ENCODE data around the gene RTN4IP1. TPM values are rescaled to one million over a fixed set of nuclear protein-coding genes. Genes with fewer than 3 reads are reported as not detected.

The RTN4IP1 gene
- total RNA-seq, 1 donor from 2014 or later, result 0.43 TPM

- no peak for DNase-seq (ENCODE audit: low spot score in 2 of 2)
- peaks cover 0 to 6% of the 10 kb centered on the region in 2 donors for H3K36me3 ChIP-seq
Measured at GRCh38 chr6:106637051-106637716, 7.9 kb upstream of the RTN4IP1 start.

GRCh38 chr6:106634565-106634964 lies 5.3 kb upstream of the RTN4IP1 start:
- no peaks in the 10 kb centered on the region for H3K27me3 ChIP-seq
- peaks cover 0 to 5% of the 10 kb centered on the region in 2 donors for H3K4me1 ChIP-seq
- no peaks in the 10 kb centered on the region for H3K36me3 ChIP-seq
- H3K9me3 ChIP-seq, result no peaks in the 10 kb centered on the region
- intact Hi-C loops (cut with DNase I), result no loop called here
- no peak for DNase-seq (ENCODE audit: low spot score in 2 of 2)
- H3K4me3 ChIP-seq, result no peak overlapping the region
- TF ChIP-seq, protein P1, sequence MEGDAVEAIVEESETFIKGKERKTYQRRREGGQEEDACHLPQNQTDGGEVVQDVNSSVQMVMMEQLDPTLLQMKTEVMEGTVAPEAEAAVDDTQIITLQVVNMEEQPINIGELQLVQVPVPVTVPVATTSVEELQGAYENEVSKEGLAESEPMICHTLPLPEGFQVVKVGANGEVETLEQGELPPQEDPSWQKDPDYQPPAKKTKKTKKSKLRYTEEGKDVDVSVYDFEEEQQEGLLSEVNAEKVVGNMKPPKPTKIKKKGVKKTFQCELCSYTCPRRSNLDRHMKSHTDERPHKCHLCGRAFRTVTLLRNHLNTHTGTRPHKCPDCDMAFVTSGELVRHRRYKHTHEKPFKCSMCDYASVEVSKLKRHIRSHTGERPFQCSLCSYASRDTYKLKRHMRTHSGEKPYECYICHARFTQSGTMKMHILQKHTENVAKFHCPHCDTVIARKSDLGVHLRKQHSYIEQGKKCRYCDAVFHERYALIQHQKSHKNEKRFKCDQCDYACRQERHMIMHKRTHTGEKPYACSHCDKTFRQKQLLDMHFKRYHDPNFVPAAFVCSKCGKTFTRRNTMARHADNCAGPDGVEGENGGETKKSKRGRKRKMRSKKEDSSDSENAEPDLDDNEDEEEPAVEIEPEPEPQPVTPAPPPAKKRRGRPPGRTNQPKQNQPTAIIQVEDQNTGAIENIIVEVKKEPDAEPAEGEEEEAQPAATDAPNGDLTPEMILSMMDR (IDR thresholded peaks at IDR 0.05), result no peak
- H3K27ac ChIP-seq, result no peak overlapping the region

More at GRCh38 chr6:106637051-106637716, 7.9 kb upstream of the RTN4IP1 start:
- TF ChIP-seq, protein P1 (IDR thresholded peaks at IDR 0.05), result no peak
- Histone ChIP-seq H3K4me1 (no peaks in the 10 kb centered on the region), H3K4me3 (no peak overlapping the region), H3K27ac (no peak overlapping the region), H3K27me3 (no peaks in the 10 kb centered on the region), H3K9me3 (no peaks in the 10 kb centered on the region)
- intact Hi-C loops (cut with DNase I), result no loop called here

- DNase-seq (ENCODE audit: low spot score in 2 of 2), result no peak
- Histone ChIP-seq H3K4me3 (no peak overlapping the region), H3K4me1 (peaks cover 0 to 7% of the 10 kb centered on the region in 2 donors), H3K36me3 (no peaks in the 10 kb centered on the region), H3K27me3 (no peaks in the 10 kb centered on the region), H3K9me3 (no peaks in the 10 kb centered on the region), H3K27ac (no peak overlapping the region)
- intact Hi-C loops (cut with DNase I), result no loop called here
- TF ChIP-seq, protein P1 (IDR thresholded peaks at IDR 0.05), result no peak
Measured at GRCh38 chr6:106631346-106631745, 2.0 kb upstream of the RTN4IP1 start.

GRCh38 chr6:106630366-106630765 lies 1.1 kb upstream of the RTN4IP1 start:
- intact Hi-C loops (cut with DNase I), result no loop called here
- no peak overlapping the region for H3K27ac ChIP-seq
- DNase-seq (ENCODE audit: low spot score in 2 of 2), result no peak

GRCh38 chr6:106629859-106630163 lies 513 bp upstream of the RTN4IP1 start:
- H3K36me3 ChIP-seq, result no peaks in the 10 kb centered on the region
- intact Hi-C loops (cut with DNase I), result loop anchor here (1.0 kb wide), 2 partner anchors 109 to 305 kb away; partner anchors contain the start of gene ATG5
- H3K4me1 ChIP-seq, result peaks cover 0 to 7% of the 10 kb centered on the region in 2 donors
- no peaks in the 10 kb centered on the region for H3K27me3 ChIP-seq
- H3K4me3 ChIP-seq, result peak overlapping the region; percentile 64 to 91
- H3K27ac ChIP-seq, result peak overlapping the region; percentile 68 to 71
- no peaks in the 10 kb centered on the region for H3K9me3 ChIP-seq
- no peak for DNase-seq (ENCODE audit: low spot score in 2 of 2)
- TF ChIP-seq, protein P1 (IDR thresholded peaks at IDR 0.05), result no peak

More at GRCh38 chr6:106630366-106630765, 1.1 kb upstream of the RTN4IP1 start:
- H3K4me3 ChIP-seq, result peak overlapping the region; percentile 64 to 91
- no peaks in the 10 kb centered on the region for H3K27me3 ChIP-seq
- TF ChIP-seq, protein P1 (IDR thresholded peaks at IDR 0.05), result no peak
- H3K9me3 ChIP-seq, result no peaks in the 10 kb centered on the region
- H3K4me1 ChIP-seq, result peaks cover 0 to 7% of the 10 kb centered on the region in 2 donors
- H3K36me3 ChIP-seq, result no peaks in the 10 kb centered on the region
